Measurements from ENCODE around the gene SLC5A5. TPM values are rescaled to one million over a fixed set of nuclear protein-coding genes. Genes with fewer than 3 reads are reported as not detected.

Gene SLC5A5
- total and polyA plus RNA-seq, 2 of the 4 experiments (the other 2 are of a cell fraction), result not detected

DNA sequence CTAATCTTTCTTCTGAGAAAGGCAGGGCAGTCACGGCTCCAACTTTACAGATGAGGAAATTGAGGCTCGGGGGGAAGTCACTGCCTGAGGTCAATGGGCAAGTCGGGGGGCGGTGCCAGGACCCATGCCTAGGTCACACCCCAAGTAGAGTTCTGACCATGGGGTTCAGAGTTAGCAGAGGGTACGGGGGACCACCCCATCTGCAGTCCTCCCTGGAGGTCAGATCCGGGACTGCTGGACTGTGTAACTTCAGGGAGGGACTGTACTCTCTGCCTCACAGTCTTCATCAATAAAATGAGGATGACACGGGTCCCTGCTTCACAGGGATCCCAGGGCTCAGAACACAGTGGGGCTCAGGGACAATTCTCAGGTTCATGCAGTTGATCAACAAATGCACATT is 7.7 kb downstream of the SLC5A5 start:
- WGBS, 2 experiments (ENCODE audit: extremely low coverage in 2 of 2, insufficient read length in 1 of 2), result 60% methylated on average over 1 of the region's 7 CpGs; no CpG with 5 or more reads in 1 of the 2 experiments
- Histone ChIP-seq H2AK5ac (ENCODE audit: low read depth, low read length) (no peak overlapping the region), H4K8ac (ENCODE audit: low read depth in 2 of 2, low read length in 2 of 2) (no peak overlapping the region), H3K27me3 (ENCODE audit: control insufficient read depth, insufficient read depth, low read length) (peaks cover 7% of the 10 kb centered on the region; the same call in 1 of the 2 replicates), H3K9me1 (ENCODE audit: insufficient read depth, low read length) (no peaks in the 10 kb centered on the region), H4K91ac (ENCODE audit: insufficient read depth, low read depth, low read length) (no peak overlapping the region), H2BK20ac (ENCODE audit: low read depth, low read length) (no peak overlapping the region), H3K56ac (ENCODE audit: extremely low read depth, insufficient read depth, low read length) (no peak overlapping the region), H2AK9ac (replicated peaks; ENCODE audit: low read depth, low read length, poor library complexity) (no peak overlapping the region), H3K27ac (ENCODE audit: insufficient read depth, low read length) (no peak overlapping the region), H3K9me3 (ENCODE audit: control insufficient read depth, insufficient read depth, low read length) (no peaks in the 10 kb centered on the region), H3K79me1 (ENCODE audit: low read depth in 1 of 2, low read length in 2 of 2) (no peaks in the 10 kb centered on the region), H3K4me2 (ENCODE audit: low read depth, low read length) (no peak overlapping the region), H2AFZ (replicated peaks; ENCODE audit: low read length, poor library complexity) (no peak overlapping the region), H4K20me1 (ENCODE audit: insufficient read depth, low read length) (no peaks in the 10 kb centered on the region), H3K9ac (ENCODE audit: low read depth, low read length) (no peak overlapping the region), H3K36me3 (ENCODE audit: control insufficient read depth, insufficient read depth, low read length) (no peaks in the 10 kb centered on the region), H3K4me1 (ENCODE audit: control insufficient read depth, insufficient read depth, low read length) (no peaks in the 10 kb centered on the region), H3K23ac (ENCODE audit: low read depth, low read length) (no peak overlapping the region), H2BK5ac (ENCODE audit: low read depth, low read length, poor library complexity, severe bottlenecking) (no peak overlapping the region), H3K4ac (ENCODE audit: low read depth, low read length) (no peak overlapping the region), H2BK120ac (ENCODE audit: low read depth, low read length) (no peak overlapping the region), H3K14ac (replicated peaks; ENCODE audit: low read depth, low read length) (no peak overlapping the region), H2BK15ac (ENCODE audit: low read depth, low read length) (no peak overlapping the region), H4K5ac (ENCODE audit: low read depth, low read length) (no peak overlapping the region), H3K4me3 (ENCODE audit: insufficient read depth, low read depth, low read length) (no peak overlapping the region), H3K18ac (ENCODE audit: low read depth, low read length) (no peak overlapping the region)
- no TSS peak for BruUV-seq (replicated peaks)
- ATAC-seq (ENCODE audit: low read depth) (no peak), DNase-seq (no peak)
- dilution Hi-C loops (cut with HindIII; ENCODE audit: low sequenced_read_pairs, unreplicated experiment), result no loop called here
- TF ChIP-seq MXI1 (IDR thresholded peaks at IDR 0.05; ENCODE audit: borderline replicate concordance, low read depth, low read length), result no peak
- POLR2A ChIA-PET (ENCODE audit: unreplicated experiment), result no interaction called here
- in situ Hi-C loops (cut with MboI; ENCODE audit: low sequenced_read_pairs), result loop anchor here (5.0 kb wide), 1 partner anchor 43 kb away; no protein-coding TSS in a partner anchor
- intact Hi-C loops (cut with micrococcal nuclease), result no loop called here
- CTCF ChIA-PET, result no interaction called here
